SW480 (cell line): ENCODE results near the gene SLC13A1.
A peak's percentile ranks its signal among the peaks of the same experiment; 100 is the strongest.

Experiments
- DNase-seq: peaks from one replicate; pipeline ENCODE4 v3.0.0-alpha.2; 2016; ENCODE audit warnings: low spot score

The SLC13A1 gene

DNA sequence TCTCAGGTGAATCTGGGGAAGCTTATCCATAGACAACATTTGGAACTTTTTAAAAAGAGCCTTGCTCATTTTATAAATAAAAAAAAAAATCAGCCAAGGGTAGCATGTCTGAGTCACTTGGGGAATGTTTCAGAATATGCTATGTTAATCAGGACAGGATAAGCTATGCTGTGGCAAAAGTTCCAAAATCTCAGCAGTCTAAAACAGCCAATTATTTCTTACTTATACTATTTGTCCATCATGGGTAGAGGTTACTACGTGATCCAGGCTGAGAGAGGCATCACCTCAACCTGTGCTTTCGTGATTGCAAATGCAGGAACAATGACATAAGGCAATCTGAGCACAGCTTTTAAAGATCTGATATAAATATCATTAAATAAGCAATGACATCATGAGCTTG lies 6.5 kb downstream of the SLC13A1 start:
- DNase-seq, result no peak

DNA sequence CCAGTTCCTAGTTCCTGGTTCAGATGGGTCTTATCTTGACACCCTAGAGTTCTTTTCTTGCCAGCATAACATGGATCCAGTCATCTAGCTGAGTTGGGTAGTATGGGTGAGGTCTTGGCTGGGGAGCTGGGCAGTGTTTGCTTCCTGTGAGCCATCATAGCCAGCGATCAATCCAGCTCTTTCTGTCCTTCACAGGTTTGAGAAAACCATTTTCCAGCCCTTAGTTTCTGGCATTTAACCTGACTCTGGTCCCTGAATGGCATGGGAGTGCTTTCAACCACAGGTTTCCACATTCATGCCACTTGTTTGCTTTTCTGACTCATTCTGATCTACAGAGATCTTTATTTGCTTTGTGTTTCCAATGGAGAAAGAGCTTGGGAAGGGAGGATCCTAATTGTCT lies 8.6 kb downstream of the SLC13A1 start:
- peak; percentile 53 for DNase-seq

DNA sequence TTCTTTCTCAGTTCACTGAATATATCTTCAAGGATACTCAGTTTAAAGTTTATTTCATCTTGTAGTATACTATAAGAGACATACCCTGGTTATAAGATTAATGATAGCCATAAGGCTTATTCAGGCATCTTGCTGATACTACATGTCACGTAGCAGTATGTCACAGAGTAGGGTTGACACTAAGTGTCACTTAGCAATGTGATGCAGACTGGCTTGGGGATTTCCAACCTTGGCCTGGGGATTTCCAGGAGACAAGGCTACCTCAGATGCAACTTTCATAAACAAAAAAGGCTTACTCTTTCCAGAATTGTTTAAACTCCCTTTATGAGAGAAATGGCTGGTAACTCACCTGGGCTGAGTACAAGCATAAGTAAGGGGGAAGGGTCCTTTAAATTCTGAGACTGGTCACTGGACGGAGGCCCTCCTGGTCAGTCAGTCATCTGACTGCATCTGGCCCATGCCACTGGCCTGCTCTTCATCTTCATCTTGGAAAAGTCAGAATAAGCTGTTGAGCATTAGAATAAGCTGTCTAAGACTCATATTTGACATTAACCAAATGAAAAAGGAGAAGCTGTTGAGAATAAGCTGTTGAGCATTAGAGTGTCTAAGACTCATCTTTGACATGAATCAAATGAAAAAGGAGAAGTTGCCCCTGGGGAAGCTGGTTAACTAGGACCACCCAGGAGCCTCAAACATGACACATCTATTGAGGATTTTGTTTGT lies 9.5 kb downstream of the SLC13A1 start:
- no peak for DNase-seq

DNA sequence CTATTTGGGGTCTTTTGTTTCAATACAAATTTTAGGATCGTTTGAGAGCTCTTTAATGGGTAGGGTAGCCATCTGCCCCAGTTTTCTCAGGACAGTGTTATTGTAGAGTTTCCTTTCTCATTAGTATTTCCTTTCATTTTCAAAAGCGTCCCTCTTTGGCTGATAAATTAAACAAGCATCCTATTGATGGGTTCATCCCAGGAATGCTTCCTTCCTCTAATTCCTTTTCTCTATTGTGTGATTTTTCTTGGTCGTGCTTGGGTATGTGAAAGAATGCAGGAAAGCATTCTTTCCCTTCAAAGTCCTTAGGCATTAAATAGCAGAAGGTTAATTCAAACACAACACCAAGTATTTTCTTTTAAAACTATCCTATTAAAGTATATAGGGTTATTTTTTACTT lies 14.0 kb downstream of the SLC13A1 start:
- DNase-seq, result no peak

DNA sequence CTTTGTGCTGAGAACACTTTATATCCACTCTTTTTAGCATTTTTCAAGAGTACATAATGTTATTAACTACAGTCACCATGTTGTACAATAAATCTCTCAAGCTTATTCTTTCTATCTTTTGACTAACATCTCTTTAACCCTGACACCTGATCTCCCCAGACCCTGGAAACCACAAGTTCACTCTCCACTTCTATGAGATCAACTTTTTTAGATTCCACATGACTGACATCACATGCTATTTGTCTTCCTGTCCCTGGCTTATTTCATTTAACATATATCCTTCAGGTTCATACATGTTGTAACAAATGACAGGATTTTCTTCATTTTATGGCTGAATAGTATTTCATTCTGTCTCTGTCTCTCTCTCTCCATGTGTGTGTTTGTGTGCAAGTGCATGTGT lies 15.5 kb downstream of the SLC13A1 start:
- no peak for DNase-seq

DNA sequence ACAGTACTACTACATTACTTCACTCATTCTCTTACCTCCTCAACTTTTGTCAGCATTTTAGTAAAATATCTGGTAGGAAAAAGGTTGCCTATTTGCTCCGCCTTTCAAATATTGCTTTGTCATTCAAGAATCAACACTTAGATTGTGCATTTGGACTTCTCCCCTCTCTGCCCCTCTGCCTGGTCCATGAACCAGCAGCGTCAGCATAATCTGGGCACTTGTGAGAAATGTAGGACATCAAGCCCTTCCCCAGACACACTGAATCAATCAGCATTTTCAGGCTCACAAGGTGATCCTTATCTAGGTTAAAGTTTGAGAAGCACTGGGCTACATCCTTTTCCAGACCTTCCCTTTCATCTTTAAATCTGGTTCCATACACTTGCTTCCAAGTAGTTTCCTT lies 16.3 kb downstream of the SLC13A1 start:
- no peak for DNase-seq

DNA sequence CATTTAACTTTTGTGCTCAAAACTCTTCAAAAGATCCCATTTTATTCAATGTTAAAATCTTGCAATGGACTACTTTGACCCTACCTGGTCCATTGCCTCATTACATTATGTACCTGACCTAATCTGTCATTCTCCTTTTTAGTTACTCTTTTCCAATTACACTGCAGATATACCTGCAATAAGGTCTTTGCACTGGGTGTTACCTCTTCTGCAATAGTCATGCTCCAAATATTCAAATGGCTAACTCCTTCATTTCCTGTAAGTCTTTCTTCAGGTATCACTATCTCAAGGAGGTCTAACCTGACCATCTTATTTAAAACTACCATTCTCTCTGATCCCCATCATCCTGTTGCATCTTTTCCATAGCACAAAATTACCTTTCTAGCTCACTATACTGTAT lies 22.3 kb downstream of the SLC13A1 start:
- DNase-seq, result no peak

DNA sequence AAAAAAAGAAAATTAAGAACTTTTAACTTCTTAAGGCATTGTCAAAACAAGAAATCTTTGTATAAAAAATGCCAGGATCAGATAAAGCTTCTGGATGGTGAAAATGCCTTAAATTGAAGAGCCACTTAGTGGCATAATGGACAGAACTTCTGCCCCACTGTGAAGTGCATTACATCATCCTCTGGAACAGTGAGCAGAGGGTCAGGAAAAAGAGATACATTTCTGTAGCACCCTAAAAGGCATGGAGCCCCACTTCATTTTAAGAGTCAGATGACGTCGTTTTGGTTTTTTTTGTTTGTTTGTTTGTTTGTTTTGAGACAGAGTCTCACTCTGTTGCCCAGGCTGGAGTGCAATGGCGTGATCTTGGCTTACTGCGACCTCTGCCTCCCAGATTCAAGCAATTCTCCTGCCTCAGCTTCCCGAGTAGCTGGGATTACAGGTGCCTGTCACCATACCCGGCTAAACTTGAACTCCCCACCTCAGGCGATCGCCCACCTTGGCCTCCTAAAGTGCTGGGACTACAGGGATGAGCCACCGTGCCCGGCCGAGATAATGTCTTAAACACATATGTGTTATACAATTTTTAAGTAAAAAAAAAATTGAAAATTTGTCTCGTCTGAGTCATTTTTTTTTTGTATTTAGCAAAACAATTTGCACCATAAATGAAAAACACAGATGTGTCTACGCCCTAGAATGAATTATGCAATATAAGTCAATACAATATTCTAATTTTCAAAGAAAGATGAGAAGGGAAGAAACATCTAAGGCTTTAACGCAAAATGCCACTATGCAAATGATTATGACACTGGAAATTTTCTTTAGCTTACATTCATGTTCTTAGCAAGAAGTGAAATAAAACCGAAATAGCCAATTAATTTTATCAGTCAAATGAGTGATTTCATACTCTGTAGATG lies 29.2 kb downstream of the SLC13A1 start:
- DNase-seq, result no peak

DNA sequence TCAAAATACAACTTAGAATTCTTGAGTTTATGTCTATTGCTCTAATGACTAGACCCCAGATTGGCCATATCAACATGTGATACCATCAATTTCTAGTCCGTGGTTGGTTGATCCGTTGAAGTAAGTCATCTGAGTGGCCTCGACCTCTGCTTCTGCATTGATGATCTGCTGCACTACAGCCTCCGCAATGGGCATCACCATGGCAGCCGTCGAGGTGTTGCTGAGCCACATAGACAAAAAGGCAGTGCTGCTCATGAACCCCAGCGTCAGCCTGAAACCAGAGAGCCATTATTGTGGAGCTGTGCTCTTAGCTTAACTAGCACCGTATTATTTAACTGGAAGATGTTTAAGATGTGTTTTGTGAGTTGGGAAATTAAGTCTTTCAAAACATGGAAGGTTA lies 30.7 kb downstream of the SLC13A1 start:
- no peak for DNase-seq

DNA sequence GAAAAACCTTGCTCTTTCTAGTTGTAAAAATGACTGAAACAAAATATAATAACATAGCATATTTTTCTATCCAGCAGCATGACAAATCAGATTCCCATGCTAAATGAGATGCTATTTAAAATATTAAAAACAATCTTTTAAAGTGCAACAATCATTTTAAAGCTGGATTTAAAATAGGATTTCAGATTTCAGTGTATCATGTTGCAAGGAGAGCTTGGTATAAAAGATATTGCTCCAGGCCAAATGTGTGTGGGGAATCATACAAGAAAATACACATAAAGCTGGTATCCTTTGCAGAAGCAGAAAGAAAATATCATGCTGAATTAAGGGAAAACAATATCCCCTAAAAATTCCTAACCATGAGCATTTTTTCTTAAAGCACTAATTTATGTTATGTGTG lies 42.2 kb downstream of the SLC13A1 start:
- DNase-seq, result no peak

DNA sequence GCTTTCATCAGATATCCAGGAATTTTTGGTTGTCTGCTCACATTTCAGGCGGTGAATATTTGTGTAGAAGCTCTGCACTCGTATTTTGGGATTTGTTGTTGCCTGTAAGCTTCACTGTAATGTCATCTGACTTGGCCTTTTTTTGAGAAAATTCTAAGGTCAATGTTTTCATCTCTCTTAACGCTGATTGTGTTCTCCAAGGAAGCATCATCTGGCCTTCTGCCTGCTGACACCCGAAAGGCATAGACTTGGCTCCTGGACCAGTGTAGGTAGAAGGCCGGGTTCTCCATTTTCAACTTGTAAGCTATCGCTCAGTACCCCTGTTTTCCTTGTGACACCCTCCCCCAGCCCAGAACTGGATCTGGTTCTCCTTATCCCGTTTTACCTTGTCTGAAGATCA lies 44.2 kb downstream of the SLC13A1 start:
- no peak for DNase-seq

DNA sequence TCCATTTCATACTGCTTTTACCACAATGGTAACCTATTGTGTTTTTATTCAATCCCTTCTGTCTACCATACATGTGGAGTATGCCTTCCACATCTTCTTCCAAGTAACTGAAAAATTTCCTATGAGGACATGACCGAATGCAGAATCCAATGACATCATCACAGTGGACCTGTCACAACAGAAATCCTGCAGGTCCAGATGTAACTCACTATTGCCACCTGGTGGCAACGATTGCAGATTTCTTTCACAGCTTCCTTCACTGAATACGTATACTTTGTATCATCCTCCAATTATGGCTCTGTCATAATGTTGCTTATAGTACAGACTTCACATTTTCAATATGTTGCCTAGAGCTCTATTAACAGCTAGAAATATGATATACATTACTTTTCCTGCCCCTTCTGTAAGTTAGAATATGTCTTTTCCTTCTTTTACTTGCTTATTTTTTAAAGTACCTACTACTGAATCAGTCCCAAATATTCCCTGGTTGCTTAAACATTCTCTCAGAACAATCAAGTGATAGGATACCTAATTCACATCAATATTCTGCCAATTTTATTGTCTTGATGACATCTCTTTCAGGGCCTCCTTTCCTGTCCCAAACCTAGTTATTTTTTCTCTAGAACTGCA lies 45.4 kb downstream of the SLC13A1 start:
- peak; percentile 78 for DNase-seq

DNA sequence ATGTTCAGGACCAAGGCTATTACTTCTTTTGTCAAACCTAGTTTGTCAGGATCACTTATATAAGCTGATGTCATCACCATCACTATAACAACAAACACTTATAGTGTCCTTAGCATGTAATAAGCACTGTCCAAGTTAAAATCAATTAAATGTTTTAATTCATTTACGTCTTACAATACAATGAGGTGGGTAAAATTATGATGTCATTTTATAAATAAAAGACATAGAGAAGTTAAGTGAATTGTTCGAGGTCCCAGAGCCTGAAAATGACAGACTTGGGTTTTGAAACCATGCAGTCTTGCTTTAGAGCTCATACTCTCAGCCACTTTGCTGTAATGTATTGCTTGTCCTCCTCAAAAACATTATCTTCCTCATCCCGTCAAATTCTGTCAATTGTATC lies 48.3 kb downstream of the SLC13A1 start:
- DNase-seq, result no peak

DNA sequence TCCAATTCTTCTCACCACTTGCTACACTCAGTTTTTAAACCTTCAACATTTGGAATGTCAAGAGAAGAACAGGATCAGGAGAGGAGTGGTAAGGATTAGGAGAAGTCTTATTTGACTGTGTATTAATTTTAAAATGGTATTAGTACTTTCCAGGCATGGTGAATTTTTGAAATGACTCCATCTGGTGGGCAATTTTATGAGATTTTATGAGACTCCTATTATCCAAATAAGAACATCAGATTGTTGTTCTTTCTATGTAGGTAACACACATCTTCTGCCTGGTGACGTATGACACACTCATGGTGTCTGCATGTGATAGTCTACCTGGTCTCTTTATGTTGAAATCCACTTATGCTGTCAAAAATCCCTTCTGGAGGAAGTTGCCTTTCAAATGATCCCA lies 51.0 kb downstream of the SLC13A1 start:
- DNase-seq, result no peak

DNA sequence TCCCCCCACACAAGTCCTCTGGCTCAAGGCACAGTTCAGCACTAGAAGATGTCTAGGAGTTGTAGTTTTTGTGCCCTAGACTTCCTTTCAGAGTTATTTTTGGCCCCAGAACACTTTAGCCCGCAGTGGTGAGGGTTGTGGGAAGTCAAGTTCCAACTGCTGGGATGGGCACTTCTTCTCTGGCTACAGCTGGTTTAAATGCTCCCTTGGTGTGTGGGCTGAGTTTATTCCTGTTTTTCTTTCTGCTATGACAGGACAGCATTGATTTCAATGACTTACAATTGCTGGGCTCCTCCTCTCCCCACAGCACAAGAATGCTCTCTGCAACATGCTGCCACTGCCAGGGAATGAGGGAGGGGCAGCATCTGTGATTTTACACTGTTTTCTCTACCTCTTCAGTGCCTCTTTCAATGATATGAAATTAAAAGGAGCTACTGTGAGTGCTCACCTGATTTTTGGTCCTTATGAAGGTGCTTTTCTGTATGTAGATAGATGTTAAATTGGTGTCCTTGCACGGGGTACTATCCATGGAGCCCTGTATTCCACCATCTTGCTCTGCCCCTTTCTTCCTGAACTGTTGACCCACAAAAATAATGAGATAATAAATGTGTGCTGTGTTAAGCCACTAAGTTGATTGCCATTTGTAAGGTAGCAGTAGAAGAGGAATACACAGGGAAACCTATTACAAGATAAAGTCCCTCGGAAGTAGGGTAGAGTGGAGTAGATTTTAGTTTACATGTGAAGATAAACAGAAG lies 56.3 kb downstream of the SLC13A1 start:
- DNase-seq, result no peak

DNA sequence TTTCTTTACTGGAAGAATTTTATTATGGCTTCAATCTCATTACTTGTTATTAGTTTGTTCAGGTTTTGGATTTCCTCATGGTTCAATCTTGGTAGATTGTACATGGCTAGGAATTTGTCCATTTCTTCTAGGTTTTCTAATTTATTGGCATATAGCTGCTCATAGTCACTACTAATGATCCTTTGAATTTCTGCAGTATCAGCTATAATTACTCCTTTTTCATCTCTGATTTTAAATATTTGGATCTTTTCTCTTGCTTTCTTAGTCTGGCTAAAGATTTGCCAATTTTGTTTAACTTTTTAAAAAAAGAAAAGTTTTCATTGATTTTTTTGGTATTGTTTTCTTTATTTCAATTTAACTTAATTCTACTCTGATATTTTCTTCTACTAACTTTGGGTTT lies 59.2 kb downstream of the SLC13A1 start:
- DNase-seq, result no peak

DNA sequence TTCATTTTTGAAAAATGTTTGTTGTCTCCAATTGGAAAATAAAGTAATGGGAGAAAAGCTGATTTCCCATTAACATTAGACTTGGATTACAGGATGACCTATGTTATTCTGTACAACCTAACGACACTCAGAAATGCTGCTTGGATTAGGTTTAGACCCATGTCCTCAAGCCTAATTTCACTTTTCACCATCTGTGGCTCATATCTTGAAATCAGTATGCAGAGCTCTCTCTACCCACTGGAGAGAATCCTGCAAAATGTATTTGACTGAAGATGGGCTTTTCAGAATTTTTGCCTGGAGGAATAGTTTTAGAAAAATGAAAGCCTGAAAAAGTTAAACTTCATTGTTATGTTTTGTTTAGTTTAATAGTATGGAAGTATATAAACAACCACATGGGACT lies 63.8 kb downstream of the SLC13A1 start:
- DNase-seq, result no peak

DNA sequence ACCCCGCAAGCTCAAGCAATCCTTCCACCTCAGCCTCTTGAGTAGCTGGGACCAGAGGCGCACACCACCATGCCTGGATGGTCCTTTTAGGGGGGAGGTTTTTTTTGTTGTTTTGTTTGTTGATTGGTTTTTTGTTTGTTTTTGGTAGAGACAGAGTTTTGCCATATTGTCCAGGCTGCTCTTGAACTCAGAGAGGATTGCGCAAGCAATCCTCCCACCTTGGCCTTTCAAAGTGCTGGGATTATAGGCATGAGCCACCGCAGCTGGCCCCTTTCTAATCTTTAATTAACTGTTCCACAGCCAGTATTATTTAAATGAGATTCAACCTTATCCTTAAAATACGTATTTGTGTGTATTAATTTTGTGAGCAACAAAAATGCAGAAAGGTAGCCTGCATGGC lies 65.8 kb downstream of the SLC13A1 start:
- no peak for DNase-seq

DNA sequence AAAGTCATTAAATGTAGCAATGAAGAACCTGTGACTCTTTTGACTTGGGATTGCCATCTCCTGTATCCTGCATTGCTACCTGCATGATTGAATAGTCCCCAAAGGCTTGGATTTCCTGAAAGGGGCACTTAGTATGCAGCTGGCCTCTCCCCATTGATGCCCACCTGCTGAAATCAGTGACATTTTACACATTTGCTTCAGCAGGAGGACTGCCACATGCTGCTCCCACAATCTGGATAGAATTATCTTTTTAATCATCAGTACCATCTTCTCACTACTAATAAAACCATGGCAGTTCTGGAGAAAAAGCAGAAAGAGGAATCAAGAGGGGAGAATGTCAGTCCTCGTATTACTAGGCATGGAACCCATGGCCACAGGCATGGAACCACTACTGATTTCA lies 67.8 kb downstream of the SLC13A1 start:
- no peak for DNase-seq

DNA sequence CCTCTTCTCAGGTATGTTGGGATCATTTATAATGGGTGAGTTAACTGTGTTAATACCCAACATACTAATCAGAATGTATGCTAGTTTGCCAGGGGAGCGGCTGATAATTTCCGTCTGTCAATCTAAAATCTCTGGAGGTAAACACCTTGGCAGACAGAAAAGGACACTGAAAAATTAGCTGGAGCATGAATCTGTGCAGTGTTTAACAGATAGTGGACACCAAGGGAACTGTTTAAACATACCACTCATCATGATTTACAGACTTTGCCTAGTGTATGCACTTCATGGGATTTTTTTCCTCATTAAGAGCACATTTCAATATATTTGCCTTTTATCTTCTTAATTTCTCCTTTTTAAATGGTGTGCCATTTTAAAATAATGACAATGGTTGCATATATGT lies 68.2 kb downstream of the SLC13A1 start:
- DNase-seq, result no peak

DNA sequence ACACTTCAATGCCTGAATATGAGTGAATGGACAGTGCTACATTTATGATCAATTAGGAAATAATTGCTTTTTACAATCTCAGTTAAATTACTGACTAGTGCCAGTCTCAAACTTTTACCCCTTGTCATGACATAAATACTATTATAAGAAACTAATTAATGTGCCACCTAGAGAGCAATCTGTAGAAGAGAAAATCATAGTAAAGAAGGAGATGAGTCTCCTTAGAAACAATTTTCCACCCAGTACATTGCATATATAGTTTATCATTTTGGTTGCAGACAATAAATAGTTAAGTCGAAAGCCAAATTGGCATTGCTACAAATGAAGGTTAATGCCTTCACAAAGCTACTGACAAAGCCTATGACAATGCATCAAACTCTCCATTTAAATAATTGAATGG lies 68.6 kb downstream of the SLC13A1 start:
- DNase-seq, result no peak

DNA sequence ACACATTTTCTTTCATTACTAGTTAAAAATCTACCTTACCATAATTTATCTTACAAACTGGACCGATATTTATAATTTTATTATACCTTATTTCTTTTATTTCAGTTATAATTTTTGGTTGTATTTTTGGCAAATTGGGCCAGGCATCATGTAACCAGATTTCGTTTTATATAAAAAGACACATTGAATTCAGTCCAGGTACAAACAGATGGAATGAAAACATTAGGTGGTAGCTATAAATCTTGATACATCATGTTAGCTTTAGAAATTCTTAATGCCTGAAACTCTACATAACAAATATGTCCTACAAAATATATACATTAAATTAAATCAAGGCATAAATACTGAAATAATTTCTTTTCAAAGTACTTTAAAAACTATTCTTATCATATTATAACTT lies 73.1 kb downstream of the SLC13A1 start:
- DNase-seq, result no peak
